ENCODE data around the gene AKNAD1. TPM values are rescaled to one million over a fixed set of nuclear protein-coding genes. Genes with fewer than 3 reads are reported as not detected.

AKNAD1 gene
- polyA plus RNA-seq, 3 donors = not detected

DNA sequence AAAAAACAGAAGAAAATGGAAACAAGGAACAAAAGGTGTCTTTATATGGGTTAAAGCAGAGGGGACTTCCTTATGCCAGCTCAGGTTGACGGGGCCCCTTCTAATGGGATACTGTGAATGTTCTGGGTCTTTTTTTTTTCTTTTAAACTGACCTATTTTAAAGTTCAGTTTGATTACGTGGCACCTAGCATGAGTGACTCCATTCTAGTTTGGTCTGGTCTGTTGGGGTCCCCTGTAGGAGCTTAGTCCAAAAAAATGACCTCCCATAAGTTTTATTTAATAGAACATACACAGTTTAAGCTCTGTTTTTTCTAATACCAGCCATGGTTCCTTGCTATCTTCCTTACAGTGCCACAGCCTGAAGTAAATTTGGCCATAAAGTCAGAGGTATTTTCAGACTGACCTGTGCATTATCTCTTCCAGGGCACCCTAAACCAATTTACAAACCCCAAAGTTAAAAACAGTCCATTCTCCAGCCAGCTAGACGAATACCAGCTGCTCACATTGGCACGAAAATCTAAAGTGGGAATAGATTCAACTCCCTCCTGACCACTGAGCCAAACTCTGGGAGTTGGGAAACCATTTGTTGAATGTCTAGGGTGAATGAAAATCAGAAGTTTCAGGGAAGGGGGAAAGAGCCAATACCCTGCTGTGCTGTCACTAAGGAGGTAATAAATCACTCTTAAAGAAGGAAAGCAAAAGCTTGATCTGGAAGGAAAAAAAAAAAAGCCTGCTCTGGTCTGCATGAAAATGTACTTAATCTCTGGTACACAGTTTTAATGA lies 42.4 kb downstream of the AKNAD1 start:
- TF ChIP-seq, protein P1, sequence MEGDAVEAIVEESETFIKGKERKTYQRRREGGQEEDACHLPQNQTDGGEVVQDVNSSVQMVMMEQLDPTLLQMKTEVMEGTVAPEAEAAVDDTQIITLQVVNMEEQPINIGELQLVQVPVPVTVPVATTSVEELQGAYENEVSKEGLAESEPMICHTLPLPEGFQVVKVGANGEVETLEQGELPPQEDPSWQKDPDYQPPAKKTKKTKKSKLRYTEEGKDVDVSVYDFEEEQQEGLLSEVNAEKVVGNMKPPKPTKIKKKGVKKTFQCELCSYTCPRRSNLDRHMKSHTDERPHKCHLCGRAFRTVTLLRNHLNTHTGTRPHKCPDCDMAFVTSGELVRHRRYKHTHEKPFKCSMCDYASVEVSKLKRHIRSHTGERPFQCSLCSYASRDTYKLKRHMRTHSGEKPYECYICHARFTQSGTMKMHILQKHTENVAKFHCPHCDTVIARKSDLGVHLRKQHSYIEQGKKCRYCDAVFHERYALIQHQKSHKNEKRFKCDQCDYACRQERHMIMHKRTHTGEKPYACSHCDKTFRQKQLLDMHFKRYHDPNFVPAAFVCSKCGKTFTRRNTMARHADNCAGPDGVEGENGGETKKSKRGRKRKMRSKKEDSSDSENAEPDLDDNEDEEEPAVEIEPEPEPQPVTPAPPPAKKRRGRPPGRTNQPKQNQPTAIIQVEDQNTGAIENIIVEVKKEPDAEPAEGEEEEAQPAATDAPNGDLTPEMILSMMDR (IDR thresholded peaks at IDR 0.05) = no peak
- H3K4me3 ChIP-seq (replicated peaks in 1 of 3; ENCODE audit: low read depth in 2 of 3, low read length in 3 of 3) = no peak overlapping the region
- WGBS (ENCODE audit: insufficient coverage) = no CpG with 5 or more reads among the region's 4 CpGs
- no peak overlapping the region for H3K27ac ChIP-seq (ENCODE audit: low read depth in 1 of 2, low read length in 2 of 2)
- no peaks in the 10 kb centered on the region for H4K20me1 ChIP-seq (ENCODE audit: insufficient read depth, low read length)
- peaks cover 28 to 29% of the 10 kb centered on the region in 2 donors for H3K36me3 ChIP-seq (replicated peaks in 1 of 2; ENCODE audit: control insufficient read depth in 1 of 2, insufficient read depth in 2 of 2, low read length in 2 of 2)
- H3K9me3 ChIP-seq (replicated peaks in 1 of 2; ENCODE audit: control insufficient read depth in 1 of 2, insufficient read depth in 1 of 2, low read length in 2 of 2) = no peaks in the 10 kb centered on the region
- no peaks in the 10 kb centered on the region for H3K4me1 ChIP-seq (ENCODE audit: control insufficient read depth in 1 of 2, insufficient read depth in 2 of 2, low read length in 2 of 2)
- DNase-seq = no peak
- H3K27ac Mint-ChIP-seq = peak overlapping the region in 2 of 7 donors; percentile 15 to 20
- peaks cover 17 to 23% of the 10 kb centered on the region in 2 donors for H3K36me3 Mint-ChIP-seq
- peaks cover 4% of the 10 kb centered on the region for H3K4me1 Mint-ChIP-seq
- H2AFZ ChIP-seq (ENCODE audit: insufficient read depth, low read depth, low read length, poor library complexity, severe bottlenecking) = no peak overlapping the region
- no peaks in the 10 kb centered on the region for H3K79me2 ChIP-seq (ENCODE audit: insufficient read depth, low read length)
- intact Hi-C loops (cut with micrococcal nuclease) = no loop called here
- peaks cover 0 to 2% (median 0%) of the 10 kb centered on the region in 3 donors for H3K27me3 Mint-ChIP-seq (ENCODE audit: low read depth in 3 of 3)
- no peak overlapping the region for H3K9ac ChIP-seq (ENCODE audit: insufficient read depth, low read length, poor library complexity, severe bottlenecking)
- no peaks in the 10 kb centered on the region for H3K27me3 ChIP-seq (ENCODE audit: control insufficient read depth in 2 of 2, insufficient read depth in 2 of 2, low read length in 2 of 2)
- H3K4me2 ChIP-seq (replicated peaks; ENCODE audit: extremely low read depth, low read length, poor library complexity, severe bottlenecking) = no peak overlapping the region
- H3K4me3 Mint-ChIP-seq = no peak overlapping the region
- no peaks in the 10 kb centered on the region for H3K9me3 Mint-ChIP-seq

DNA sequence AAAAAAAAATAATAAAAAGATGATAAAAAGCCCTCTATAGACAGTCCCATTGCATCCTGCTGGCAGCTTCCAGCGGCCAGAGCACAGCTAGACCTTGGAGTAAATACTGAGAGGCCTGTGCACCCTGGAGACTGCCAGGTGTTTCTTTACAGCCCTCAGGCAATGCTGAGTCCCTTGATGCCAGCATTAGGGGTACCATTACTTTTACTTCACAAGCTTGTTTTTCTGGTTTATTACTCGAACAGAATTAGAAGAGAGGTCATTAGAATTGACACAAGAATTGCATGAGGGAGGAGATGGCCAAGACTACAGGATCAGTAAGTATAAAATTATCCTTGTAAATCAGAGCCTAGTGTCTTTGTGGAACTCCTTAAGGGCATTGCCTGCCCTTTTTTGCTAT lies 43.6 kb downstream of the AKNAD1 start:
- no peak overlapping the region for H2AFZ ChIP-seq (ENCODE audit: insufficient read depth, low read depth, low read length, poor library complexity, severe bottlenecking)
- H3K9ac ChIP-seq (ENCODE audit: insufficient read depth, low read length, poor library complexity, severe bottlenecking) = no peak overlapping the region
- H3K4me2 ChIP-seq (replicated peaks; ENCODE audit: extremely low read depth, low read length, poor library complexity, severe bottlenecking) = no peak overlapping the region
- H3K4me1 ChIP-seq (ENCODE audit: control insufficient read depth in 1 of 2, insufficient read depth in 2 of 2, low read length in 2 of 2) = no peaks in the 10 kb centered on the region
- H3K36me3 Mint-ChIP-seq = peaks cover 27 to 34% of the 10 kb centered on the region in 2 donors
- H3K27ac Mint-ChIP-seq = no peak overlapping the region
- H3K4me3 Mint-ChIP-seq = no peak overlapping the region
- H3K4me1 Mint-ChIP-seq = peaks cover 4% of the 10 kb centered on the region
- no peaks in the 10 kb centered on the region for H3K79me2 ChIP-seq (ENCODE audit: insufficient read depth, low read length)
- no peak overlapping the region for H3K27ac ChIP-seq (ENCODE audit: low read depth in 1 of 2, low read length in 2 of 2)
- peaks cover 0 to 2% (median 0%) of the 10 kb centered on the region in 3 donors for H3K27me3 Mint-ChIP-seq (ENCODE audit: low read depth in 3 of 3)
- peaks cover 40 to 41% of the 10 kb centered on the region in 2 donors for H3K36me3 ChIP-seq (replicated peaks in 1 of 2; ENCODE audit: control insufficient read depth in 1 of 2, insufficient read depth in 2 of 2, low read length in 2 of 2)
- no peaks in the 10 kb centered on the region for H3K27me3 ChIP-seq (ENCODE audit: control insufficient read depth in 2 of 2, insufficient read depth in 2 of 2, low read length in 2 of 2)
- DNase-seq = no peak
- TF ChIP-seq, protein P1 (IDR thresholded peaks at IDR 0.05) = no peak
- no peak overlapping the region for H3K4me3 ChIP-seq (replicated peaks in 1 of 3; ENCODE audit: low read depth in 2 of 3, low read length in 3 of 3)
- H4K20me1 ChIP-seq (ENCODE audit: insufficient read depth, low read length) = no peaks in the 10 kb centered on the region
- intact Hi-C loops (cut with micrococcal nuclease) = no loop called here
- 100% methylated on average over 1 of the region's 2 CpGs for WGBS (ENCODE audit: insufficient coverage)
- H3K9me3 Mint-ChIP-seq = no peaks in the 10 kb centered on the region
- no peaks in the 10 kb centered on the region for H3K9me3 ChIP-seq (replicated peaks in 1 of 2; ENCODE audit: control insufficient read depth in 1 of 2, insufficient read depth in 1 of 2, low read length in 2 of 2)
